Keratinocyte (primary cell): ENCODE measurements around the gene FGF22.

ENCODE experiments used
- EZH2 ChIP-seq: IDR thresholded peaks from one replicate; pipeline ENCODE4 v1.6.1; 2012; ENCODE audit warnings: inconsistent platforms, mild to moderate bottlenecking, low read length, moderate library complexity
- TF ChIP-seq, protein P1 (sequence below), 3 experiments: IDR thresholded peaks in 1 of 3; conservative IDR thresholded peaks in 1 of 3; optimal IDR thresholded peaks in 1 of 3; 2 replicates in 2 of 3; 3 replicates in 1 of 3; pipeline versions ENCODE3 to v1.5.1; 2011; ENCODE audit warnings: low read length in 3 of 3, mild to moderate bottlenecking in 3 of 3, moderate library complexity in 2 of 3, control low read depth in 1 of 3, inconsistent platforms in 1 of 3; ENCODE audit not compliant: insufficient read depth in 2 of 3; ENCODE audit errors: extremely low read depth in 1 of 3

DNA sequence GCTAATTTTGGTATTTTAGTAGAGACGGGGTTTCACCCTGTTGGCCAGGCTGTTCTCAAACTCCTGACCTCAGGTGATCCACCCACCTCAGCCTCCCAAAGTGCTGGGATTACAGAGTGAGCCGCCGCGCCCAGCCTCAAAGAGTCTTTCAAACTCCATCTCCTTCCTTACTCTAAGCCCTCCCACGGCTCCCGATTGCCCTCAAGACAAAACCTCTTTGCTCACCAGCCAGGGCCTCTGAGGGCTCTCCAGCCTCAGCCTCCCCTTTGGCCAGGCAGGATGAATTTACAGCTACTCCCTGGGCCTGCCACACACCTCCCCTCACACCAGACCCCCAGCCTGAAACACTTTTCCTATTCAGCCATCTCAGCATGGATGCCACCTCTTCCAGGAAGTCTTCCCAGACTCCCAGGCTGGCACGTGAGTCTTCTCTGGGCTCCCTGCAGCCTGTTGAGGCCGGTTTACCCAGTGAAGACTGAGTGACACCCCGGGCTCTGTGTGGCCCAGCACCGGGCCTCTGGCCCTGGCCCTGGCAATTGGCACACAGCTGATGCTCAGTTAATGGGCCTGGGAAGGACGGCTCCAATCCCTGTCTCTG, 48.0 kb downstream of the FGF22 start:
- TF ChIP-seq, protein P1, sequence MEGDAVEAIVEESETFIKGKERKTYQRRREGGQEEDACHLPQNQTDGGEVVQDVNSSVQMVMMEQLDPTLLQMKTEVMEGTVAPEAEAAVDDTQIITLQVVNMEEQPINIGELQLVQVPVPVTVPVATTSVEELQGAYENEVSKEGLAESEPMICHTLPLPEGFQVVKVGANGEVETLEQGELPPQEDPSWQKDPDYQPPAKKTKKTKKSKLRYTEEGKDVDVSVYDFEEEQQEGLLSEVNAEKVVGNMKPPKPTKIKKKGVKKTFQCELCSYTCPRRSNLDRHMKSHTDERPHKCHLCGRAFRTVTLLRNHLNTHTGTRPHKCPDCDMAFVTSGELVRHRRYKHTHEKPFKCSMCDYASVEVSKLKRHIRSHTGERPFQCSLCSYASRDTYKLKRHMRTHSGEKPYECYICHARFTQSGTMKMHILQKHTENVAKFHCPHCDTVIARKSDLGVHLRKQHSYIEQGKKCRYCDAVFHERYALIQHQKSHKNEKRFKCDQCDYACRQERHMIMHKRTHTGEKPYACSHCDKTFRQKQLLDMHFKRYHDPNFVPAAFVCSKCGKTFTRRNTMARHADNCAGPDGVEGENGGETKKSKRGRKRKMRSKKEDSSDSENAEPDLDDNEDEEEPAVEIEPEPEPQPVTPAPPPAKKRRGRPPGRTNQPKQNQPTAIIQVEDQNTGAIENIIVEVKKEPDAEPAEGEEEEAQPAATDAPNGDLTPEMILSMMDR (optimal IDR thresholded peaks at IDR 0.05 in 1 of 3, IDR thresholded peaks at IDR 0.05 in 1 of 3, conservative IDR thresholded peaks at IDR 0.05 in 1 of 3; ENCODE audit: extremely low read depth in 1 of 3, insufficient read depth in 2 of 3, low read length in 3 of 3), result no peak
- no peak for TF ChIP-seq EZH2
